GM23248 (cell line): Measurements from ENCODE around the gene VAV2. TPM values are rescaled to one million over a fixed set of nuclear protein-coding genes. Genes with fewer than 3 reads are reported as not detected.

ENCODE experiments used
- DNase-seq: peaks from one replicate; pipeline ENCODE4 v3.0.0-alpha.2; 2015
- H2AFZ ChIP-seq: fragments of 200-600 bp; sonication (generic); 2 replicates; pipeline ENCODE4 v1.6.1; 2016; ENCODE audit warnings: antibody characterized with exemption
- H3F3A ChIP-seq: fragments of 200-600 bp; sonication (generic); 2 replicates; pipeline ENCODE4 v1.6.1; 2016; ENCODE audit warnings: mild to moderate bottlenecking, antibody characterized with exemption, mixed run types; ENCODE audit not compliant: insufficient read depth
- H3K27ac ChIP-seq: fragments of 200-600 bp; sonication (generic); 2 replicates; pipeline ENCODE4 v1.5.1; 2016; ENCODE audit warnings: mild to moderate bottlenecking
- H3K27me3 ChIP-seq: fragments of 200-600 bp; sonication (generic); replicated peaks from 2 replicates; pipeline ENCODE4 v1.6.1; 2016; ENCODE audit warnings: mild to moderate bottlenecking; ENCODE audit not compliant: insufficient read depth
- H3K36me3 ChIP-seq: fragments of 200-600 bp; sonication (generic); 2 replicates; pipeline ENCODE4 v1.6.1; 2016; ENCODE audit warnings: low read depth, mild to moderate bottlenecking
- H3K4me1 ChIP-seq: fragments of 200-600 bp; sonication (generic); 2 replicates; pipeline ENCODE4 v1.6.1; 2016; ENCODE audit warnings: mild to moderate bottlenecking; ENCODE audit not compliant: insufficient read depth
- H3K4me2 ChIP-seq: fragments of 200-600 bp; sonication (generic); one replicate; pipeline ENCODE4 v1.6.1; 2016; ENCODE audit warnings: mild to moderate bottlenecking; ENCODE audit not compliant: unreplicated experiment
- H3K4me3 ChIP-seq: fragments of 200-600 bp; sonication (generic); 2 replicates; pipeline ENCODE4 v1.5.1; 2016; ENCODE audit warnings: mild to moderate bottlenecking
- H3K79me2 ChIP-seq: fragments of 200-600 bp; sonication (generic); 2 replicates; pipeline ENCODE4 v1.6.1; 2016; ENCODE audit warnings: mild to moderate bottlenecking; ENCODE audit not compliant: insufficient read depth
- H3K9ac ChIP-seq: fragments of 200-600 bp; sonication (generic); 2 replicates; pipeline ENCODE4 v1.6.1; 2016; ENCODE audit warnings: mild to moderate bottlenecking
- H3K9me2 ChIP-seq: fragments of 200-600 bp; sonication (generic); 2 replicates; pipeline ENCODE4 v1.6.1; 2016; ENCODE audit warnings: mixed run types, mild to moderate bottlenecking, moderate library complexity; ENCODE audit not compliant: insufficient read depth
- H3K9me3 ChIP-seq: fragments of 200-600 bp; sonication (generic); one replicate; pipeline ENCODE4 v1.6.1; 2017; ENCODE audit warnings: low read depth
- H4K20me1 ChIP-seq: fragments of 200-600 bp; sonication (generic); 2 replicates; pipeline ENCODE4 v1.6.0; 2016; ENCODE audit not compliant: insufficient read depth
- EZH2 ChIP-seq: fragments of 200-600 bp; sonication (generic); IDR thresholded peaks from 2 replicates; pipeline ENCODE4 v1.6.1; 2018; ENCODE audit warnings: antibody characterized with exemption, mild to moderate bottlenecking; ENCODE audit not compliant: insufficient read depth, poor library complexity, severe bottlenecking
- EZH2phosphoT487 ChIP-seq: fragments of 200-600 bp; sonication (generic); IDR thresholded peaks from 2 replicates; pipeline ENCODE4 v1.6.1; 2018; ENCODE audit warnings: antibody characterized with exemption, moderate library complexity, mild to moderate bottlenecking, low read depth; ENCODE audit not compliant: insufficient read depth
- WGBS, 2 experiments: methylation state at CpG; one replicate each; pipeline ENCODE4 v1.1.6; 2015 to 2017; ENCODE audit warnings: low lambda C conversion rate in 2 of 2, low coverage in 1 of 2; ENCODE audit errors: missing lambda C conversion rate in 2 of 2; 5-methylcytosine and 5-hydroxymethylcytosine counted together
- in situ Hi-C: fragments of 300-500 bp; cut with MboI; formaldehyde crosslinking; loops from 2 replicates; pipeline ENCODE4 v1.15.0; 2020
- polyA plus RNA-seq: library from polyadenylated mRNA; unstranded; fragments of >200 nt; fragmentation: Nextera tagmentation; extraction: Ambion mirVana; gene quantifications from 2 replicates; pipeline ENCODE4 v1.2.1, GENCODE V29; 2016
- total RNA-seq: library from RNA; depleted of rRNA; stranded (reverse); fragments of >200 nt; shearing (Covaris generic); gene quantifications from 2 replicates; pipeline ENCODE4 v1.2.3, GENCODE V29; 2014

The VAV2 gene
- total and polyA plus RNA-seq, 2 experiments from 2014 or later, result 6.7 to 9.0 TPM

- TF ChIP-seq EZH2 (no peak), EZH2phosphoT487 (no peak)
- in situ Hi-C loops, result no loop called here
- H3K4me1 ChIP-seq, result peaks cover 9% of the 10 kb centered on the region; the same call in 1 of the 2 replicates
- H3K4me2 ChIP-seq, result no peak overlapping the region
- H3K9me3 ChIP-seq, result no peaks in the 10 kb centered on the region
- H3K27ac ChIP-seq, result no peak overlapping the region
- no peaks in the 10 kb centered on the region for H3K9me2 ChIP-seq
- H3K79me2 ChIP-seq, result peaks cover 100% of the 10 kb centered on the region
- no peaks in the 10 kb centered on the region for H3K27me3 ChIP-seq
- DNase-seq, result no peak
- H2AFZ ChIP-seq, result no peak overlapping the region
- H3K36me3 ChIP-seq, result no peaks in the 10 kb centered on the region
- H3K4me3 ChIP-seq, result no peak overlapping the region
- no peaks in the 10 kb centered on the region for H4K20me1 ChIP-seq
- 89% methylated on average over 17 to 20 of the region's 20 CpGs for WGBS, 2 experiments
- H3K9ac ChIP-seq, result no peak overlapping the region
- H3F3A ChIP-seq, result no peaks in the 10 kb centered on the region
These were observed 17.3 kb downstream of the VAV2 start for GRCh38 chr9:133974631-133975341.

DNA sequence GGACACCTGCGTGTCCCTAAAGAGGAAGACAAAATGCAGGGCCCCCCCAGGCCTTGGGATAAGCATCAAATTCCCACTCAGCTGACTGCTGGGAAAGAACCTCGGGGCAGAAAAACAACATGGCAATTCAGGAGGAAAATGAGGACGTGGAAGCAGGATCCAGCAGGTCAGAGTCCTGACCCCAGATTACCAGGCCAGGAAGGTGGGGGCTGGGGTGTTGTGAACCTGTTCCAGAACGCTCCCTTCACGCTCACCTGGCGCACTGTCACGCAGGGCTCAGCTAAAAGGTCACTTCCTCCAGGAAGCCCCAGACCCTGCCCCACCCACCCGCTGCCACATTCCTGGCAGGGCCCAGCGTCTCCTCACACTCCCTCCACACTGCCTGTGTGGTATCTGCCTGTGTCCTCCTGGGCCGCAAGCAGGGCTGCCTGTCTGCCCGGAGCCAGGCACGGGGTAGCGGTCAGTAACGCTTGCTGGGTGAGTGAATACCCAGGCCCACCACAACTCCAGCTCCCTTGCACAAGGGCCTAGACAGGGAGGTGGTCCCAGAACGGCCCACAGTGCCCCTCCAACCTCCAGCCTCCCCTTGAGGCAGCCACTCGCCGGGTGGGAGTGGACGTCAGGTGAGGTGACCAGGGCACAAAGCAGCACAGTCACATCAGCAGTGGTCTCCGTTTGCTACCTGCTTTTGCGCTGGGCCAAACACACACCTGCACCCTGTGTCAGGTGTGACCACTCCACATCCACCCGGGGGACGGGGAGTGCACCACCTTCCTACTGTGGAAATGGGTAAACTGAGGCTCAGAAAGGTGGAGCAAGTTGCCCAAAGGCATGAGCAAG lies 18.1 kb downstream of the VAV2 start:
- TF ChIP-seq EZH2phosphoT487, result no peak
- no peak for TF ChIP-seq EZH2
- H3F3A ChIP-seq, result no peaks in the 10 kb centered on the region
- no peaks in the 10 kb centered on the region for H3K9me2 ChIP-seq
- H4K20me1 ChIP-seq, result no peaks in the 10 kb centered on the region
- no peaks in the 10 kb centered on the region for H3K27me3 ChIP-seq
- H3K79me2 ChIP-seq, result peaks cover 100% of the 10 kb centered on the region
- 92 to 94% methylated on average over 22 of the region's 22 CpGs for WGBS, 2 experiments
- H3K4me3 ChIP-seq, result no peak overlapping the region
- no peak overlapping the region for H3K9ac ChIP-seq
- H3K27ac ChIP-seq, result no peak overlapping the region
- no peaks in the 10 kb centered on the region for H3K9me3 ChIP-seq
- H3K4me1 ChIP-seq, result peaks cover 1% of the 10 kb centered on the region; the same call in 1 of the 2 replicates
- in situ Hi-C loops, result no loop called here
- H3K36me3 ChIP-seq, result no peaks in the 10 kb centered on the region
- no peak for DNase-seq
- H2AFZ ChIP-seq, result no peak overlapping the region
- H3K4me2 ChIP-seq, result no peak overlapping the region

DNA sequence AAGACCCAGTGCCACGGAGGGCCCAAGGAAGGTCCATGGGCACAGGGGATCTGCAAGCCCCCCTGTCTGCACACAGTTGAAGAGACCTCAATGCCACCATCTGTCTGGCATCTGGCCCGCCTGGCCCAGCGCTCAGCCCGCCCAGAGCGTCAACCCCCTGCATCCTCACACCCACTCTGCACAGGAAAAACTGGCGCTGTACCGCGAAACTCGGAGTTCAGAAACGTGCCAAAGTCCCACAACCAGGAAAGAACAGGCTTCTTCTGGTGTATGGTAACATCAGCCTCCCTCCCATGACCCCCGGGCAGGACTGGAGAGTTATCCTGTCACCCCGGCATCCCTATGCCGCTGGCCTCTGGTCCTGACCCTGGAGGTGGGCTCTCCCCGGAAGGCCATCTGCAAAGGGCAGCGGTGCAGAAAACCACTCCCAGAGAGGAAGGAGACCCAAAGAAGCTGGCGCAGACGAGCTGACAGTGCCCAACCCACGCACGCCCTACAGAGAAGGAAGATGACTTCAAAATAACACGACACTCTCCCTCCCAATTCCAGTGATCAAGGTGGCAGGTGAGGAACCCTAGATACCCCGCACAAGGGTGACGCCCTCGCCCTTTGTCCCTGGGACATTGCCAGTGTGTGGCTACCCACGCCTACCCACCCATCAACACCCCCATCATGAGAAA lies 18.9 kb downstream of the VAV2 start:
- Histone ChIP-seq H3K4me2 (no peak overlapping the region), H2AFZ (no peak overlapping the region), H3K27ac (no peak overlapping the region), H3F3A (no peaks in the 10 kb centered on the region), H4K20me1 (no peaks in the 10 kb centered on the region), H3K27me3 (no peaks in the 10 kb centered on the region), H3K4me1 (no peaks in the 10 kb centered on the region), H3K9ac (no peak overlapping the region), H3K9me3 (no peaks in the 10 kb centered on the region), H3K9me2 (no peaks in the 10 kb centered on the region), H3K79me2 (peaks cover 100% of the 10 kb centered on the region), H3K36me3 (no peaks in the 10 kb centered on the region), H3K4me3 (no peak overlapping the region)
- in situ Hi-C loops, result no loop called here
- no peak for DNase-seq
- TF ChIP-seq EZH2phosphoT487 (no peak), EZH2 (no peak)
- WGBS, 2 experiments, result 91 to 97% methylated on average over 23 to 24 of the region's 24 CpGs

DNA sequence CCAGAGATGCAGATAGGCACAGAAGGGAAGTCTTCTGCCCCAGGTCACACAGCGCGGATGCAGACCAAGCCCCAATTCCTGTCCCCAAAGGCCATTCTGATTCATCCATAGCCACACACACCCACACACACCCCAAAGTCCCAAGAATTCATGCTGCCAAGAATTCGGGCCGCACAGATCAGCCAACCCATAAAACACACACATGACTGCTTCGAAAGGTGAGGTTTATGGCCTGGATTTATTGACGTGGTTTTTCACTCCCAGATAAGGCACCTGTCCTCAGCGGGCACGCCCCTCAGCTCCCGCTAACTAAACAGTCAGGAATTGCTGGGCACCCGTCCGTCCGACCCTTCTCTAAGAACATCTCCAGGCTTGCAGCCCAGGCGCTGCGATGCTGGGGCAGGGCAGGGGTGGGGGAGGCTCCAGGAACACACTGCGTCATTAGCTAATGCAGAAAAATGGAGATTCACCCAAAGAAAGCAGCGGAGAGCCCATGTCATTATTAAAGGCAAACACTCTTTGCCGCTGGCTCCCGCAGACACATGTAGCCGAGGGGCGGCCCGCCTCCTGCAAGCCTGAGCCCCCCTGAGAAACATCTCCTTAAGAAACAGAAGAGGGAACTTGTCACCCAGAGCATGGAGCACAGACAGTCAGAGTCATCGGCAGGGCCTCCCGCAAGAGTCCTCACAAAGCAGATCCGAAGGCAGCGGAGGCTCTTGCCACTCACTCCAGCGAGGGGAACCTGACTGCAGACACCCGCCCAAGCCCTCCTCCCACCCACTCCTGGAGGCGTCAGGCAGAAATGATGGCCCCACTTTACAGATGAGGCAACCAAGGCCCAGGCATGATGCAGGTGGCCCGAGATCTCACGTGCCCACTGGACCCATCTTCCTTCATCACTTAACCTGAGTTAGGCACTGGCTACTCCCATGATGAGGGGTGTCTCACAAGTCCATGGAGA lies 19.9 kb downstream of the VAV2 start:
- no peaks in the 10 kb centered on the region for H3K4me1 ChIP-seq
- no peak for TF ChIP-seq EZH2phosphoT487
- no peak for TF ChIP-seq EZH2
- peaks cover 100% of the 10 kb centered on the region for H3K79me2 ChIP-seq
- no peaks in the 10 kb centered on the region for H3F3A ChIP-seq
- no peak overlapping the region for H3K9ac ChIP-seq
- no peak overlapping the region for H3K4me2 ChIP-seq
- no peaks in the 10 kb centered on the region for H3K9me2 ChIP-seq
- no peak overlapping the region for H2AFZ ChIP-seq
- H4K20me1 ChIP-seq, result no peaks in the 10 kb centered on the region
- H3K27me3 ChIP-seq, result no peaks in the 10 kb centered on the region
- H3K36me3 ChIP-seq, result no peaks in the 10 kb centered on the region
- WGBS, 2 experiments, result 96% methylated on average over 30 of the region's 30 CpGs
- H3K4me3 ChIP-seq, result no peak overlapping the region
- in situ Hi-C loops, result no loop called here
- no peaks in the 10 kb centered on the region for H3K9me3 ChIP-seq
- no peak for DNase-seq
- no peak overlapping the region for H3K27ac ChIP-seq
